ENCODE measurements around the gene S100A12.

DNA sequence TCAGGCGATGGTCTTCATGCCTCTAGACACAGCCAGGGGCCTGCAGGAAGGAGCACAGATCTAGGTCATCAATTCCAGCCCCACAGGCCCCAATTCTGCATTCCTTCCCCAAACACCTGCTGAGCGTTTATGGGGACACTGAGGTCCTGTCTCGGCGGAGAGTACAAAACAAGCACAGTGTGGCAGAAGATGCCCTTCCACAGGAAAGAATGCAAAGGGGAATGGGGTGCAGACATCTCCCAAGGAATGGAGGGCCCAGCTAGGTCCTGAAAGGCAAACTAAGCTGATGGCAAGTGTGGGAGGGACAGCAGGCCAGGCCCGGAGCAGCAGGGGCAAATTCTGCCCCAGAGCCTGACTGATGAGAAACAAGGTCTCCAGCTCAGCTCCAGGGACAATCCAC lies 19.0 kb upstream of the S100A12 start:
- TF ChIP-seq, protein P1, sequence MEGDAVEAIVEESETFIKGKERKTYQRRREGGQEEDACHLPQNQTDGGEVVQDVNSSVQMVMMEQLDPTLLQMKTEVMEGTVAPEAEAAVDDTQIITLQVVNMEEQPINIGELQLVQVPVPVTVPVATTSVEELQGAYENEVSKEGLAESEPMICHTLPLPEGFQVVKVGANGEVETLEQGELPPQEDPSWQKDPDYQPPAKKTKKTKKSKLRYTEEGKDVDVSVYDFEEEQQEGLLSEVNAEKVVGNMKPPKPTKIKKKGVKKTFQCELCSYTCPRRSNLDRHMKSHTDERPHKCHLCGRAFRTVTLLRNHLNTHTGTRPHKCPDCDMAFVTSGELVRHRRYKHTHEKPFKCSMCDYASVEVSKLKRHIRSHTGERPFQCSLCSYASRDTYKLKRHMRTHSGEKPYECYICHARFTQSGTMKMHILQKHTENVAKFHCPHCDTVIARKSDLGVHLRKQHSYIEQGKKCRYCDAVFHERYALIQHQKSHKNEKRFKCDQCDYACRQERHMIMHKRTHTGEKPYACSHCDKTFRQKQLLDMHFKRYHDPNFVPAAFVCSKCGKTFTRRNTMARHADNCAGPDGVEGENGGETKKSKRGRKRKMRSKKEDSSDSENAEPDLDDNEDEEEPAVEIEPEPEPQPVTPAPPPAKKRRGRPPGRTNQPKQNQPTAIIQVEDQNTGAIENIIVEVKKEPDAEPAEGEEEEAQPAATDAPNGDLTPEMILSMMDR (IDR thresholded peaks at IDR 0.05 in 4 of 5, conservative IDR thresholded peaks at IDR 0.05 in 1 of 5), result no peak
- no peak for TF ChIP-seq POLR2A (IDR thresholded peaks at IDR 0.05)
